Spleen (tissue), 7 donors: ENCODE measurements around the gene RPRD1B.

Source experiments
- POLR2AphosphoS5 ChIP-seq, 3 donors: sonication (generic); formaldehyde crosslinking; IDR thresholded peaks; one replicate each; pipeline ENCODE4 v1.5.1; 2017; ENCODE audit warnings: antibody characterized with exemption in 3 of 3
- TF ChIP-seq, protein P1 (sequence below), 11 experiments: fragments of 200-600 bp in 7 of 11; fragments of 450-650 bp in 4 of 11; sonication (generic) in 4 of 11; IDR thresholded peaks in 8 of 11; conservative IDR thresholded peaks in 3 of 11; 1 replicate in 7 of 11; 2 replicates in 4 of 11; pipeline versions ENCODE4 v1.4.0 to v1.8.0; 2016 to 2021; ENCODE audit warnings: antibody characterized with exemption in 11 of 11, inconsistent platforms in 4 of 11, mild to moderate bottlenecking in 1 of 11
- donor health status: DM: no; HTN: no; CAD: no; lungs with moderate emphysema.
- donor health status: DM: no; HTN: no; CAD: no.
- donor health status: DM: no; HTN: no; CAD: no.

DNA sequence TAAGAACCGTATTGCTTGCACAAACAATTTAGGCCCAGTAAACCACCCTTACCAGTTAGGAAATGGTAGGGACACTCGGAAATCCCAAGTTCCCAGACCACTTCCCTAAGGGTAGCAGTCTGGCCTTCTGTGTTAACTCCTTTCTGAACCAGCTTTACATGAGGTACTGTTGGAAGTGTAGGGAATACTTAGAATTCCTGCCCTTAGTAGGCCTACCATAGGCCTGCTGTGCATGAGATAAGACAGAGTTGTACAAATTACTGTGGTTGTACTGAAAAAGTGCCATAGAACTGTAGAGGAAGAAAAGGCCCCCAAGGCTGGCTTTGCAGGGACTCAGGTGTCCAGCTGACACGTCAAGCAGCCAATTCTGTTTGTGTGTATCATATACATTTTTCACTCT lies 11.1 kb downstream of the RPRD1B start:
- TF ChIP-seq POLR2AphosphoS5 (IDR thresholded peaks at IDR 0.05): no peak
- TF ChIP-seq, protein P1, sequence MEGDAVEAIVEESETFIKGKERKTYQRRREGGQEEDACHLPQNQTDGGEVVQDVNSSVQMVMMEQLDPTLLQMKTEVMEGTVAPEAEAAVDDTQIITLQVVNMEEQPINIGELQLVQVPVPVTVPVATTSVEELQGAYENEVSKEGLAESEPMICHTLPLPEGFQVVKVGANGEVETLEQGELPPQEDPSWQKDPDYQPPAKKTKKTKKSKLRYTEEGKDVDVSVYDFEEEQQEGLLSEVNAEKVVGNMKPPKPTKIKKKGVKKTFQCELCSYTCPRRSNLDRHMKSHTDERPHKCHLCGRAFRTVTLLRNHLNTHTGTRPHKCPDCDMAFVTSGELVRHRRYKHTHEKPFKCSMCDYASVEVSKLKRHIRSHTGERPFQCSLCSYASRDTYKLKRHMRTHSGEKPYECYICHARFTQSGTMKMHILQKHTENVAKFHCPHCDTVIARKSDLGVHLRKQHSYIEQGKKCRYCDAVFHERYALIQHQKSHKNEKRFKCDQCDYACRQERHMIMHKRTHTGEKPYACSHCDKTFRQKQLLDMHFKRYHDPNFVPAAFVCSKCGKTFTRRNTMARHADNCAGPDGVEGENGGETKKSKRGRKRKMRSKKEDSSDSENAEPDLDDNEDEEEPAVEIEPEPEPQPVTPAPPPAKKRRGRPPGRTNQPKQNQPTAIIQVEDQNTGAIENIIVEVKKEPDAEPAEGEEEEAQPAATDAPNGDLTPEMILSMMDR (IDR thresholded peaks at IDR 0.05 in 8 of 11, conservative IDR thresholded peaks at IDR 0.05 in 3 of 11): no peak
